ENCODE results near the gene GLYATL1.

GLYATL1 gene, protein sequence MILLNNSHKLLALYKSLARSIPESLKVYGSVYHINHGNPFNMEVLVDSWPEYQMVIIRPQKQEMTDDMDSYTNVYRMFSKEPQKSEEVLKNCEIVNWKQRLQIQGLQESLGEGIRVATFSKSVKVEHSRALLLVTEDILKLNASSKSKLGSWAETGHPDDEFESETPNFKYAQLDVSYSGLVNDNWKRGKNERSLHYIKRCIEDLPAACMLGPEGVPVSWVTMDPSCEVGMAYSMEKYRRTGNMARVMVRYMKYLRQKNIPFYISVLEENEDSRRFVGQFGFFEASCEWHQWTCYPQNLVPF

DNA sequence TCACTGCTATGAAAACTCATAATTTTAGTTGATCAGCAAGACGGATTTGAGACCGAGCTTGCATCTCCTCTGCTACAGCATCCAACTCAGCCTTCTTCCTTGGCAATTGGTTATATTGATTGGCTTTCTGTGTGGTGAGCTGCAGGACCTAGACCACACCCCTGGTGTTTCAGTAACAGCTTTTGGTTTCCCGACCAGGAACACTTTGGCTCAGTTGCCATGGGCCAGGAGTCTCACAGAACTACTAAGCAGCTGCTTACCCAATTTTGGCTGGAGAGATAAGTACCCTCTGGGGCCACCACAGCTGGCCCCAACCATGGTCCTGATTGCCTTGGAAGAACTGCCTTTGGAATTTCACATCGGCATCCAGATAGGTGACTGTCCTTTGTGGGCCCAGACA lies at the start of gene GLYATL1:
Gene GLYATL1, plus strand, starts transcription at position 212 of the 400 bp plus-strand sequence. CDS start 7,600 bp downstream, outside the sequence.
- no peak for DNase-seq

DNA sequence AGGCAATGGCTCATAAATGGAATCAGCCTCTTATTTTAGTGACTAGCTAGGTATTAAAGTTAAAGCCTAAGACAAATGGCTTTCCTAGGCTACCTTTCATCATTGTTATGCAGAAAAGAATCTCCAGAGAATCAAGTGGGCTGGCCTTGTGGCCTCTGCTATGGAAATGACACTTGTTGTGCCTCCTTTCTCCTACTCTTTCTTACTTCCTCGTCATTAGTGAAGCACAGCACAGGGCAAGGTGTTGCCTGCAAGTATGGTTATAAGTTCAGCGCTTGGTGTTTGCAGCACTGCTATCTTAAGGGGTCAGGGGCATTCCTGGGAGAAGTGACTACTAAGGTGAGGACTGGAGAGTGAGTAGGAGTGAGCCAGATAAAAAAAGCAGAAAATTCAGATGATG lies 45.4 kb upstream of the GLYATL1 start:
- no peak for DNase-seq

DNA sequence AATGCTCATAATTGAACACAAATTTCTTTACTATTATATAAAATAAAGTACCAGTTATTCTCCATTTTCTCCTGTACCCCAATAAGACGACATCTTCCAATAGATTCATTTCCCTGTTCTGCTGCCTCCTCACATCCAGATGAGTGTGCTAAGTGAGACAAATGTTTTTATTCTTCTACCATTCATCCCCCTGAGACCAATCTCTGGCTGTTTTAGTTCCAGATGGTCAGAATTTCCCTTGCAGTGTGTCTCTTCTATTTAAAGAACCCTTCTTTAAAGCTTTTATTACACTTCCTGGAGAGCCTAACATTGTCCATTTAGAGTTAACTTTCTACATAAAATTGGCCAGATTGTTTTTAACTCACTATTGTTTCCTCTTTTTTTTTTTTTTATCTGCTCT lies 41.2 kb upstream of the GLYATL1 start:
- no peak for DNase-seq

DNA sequence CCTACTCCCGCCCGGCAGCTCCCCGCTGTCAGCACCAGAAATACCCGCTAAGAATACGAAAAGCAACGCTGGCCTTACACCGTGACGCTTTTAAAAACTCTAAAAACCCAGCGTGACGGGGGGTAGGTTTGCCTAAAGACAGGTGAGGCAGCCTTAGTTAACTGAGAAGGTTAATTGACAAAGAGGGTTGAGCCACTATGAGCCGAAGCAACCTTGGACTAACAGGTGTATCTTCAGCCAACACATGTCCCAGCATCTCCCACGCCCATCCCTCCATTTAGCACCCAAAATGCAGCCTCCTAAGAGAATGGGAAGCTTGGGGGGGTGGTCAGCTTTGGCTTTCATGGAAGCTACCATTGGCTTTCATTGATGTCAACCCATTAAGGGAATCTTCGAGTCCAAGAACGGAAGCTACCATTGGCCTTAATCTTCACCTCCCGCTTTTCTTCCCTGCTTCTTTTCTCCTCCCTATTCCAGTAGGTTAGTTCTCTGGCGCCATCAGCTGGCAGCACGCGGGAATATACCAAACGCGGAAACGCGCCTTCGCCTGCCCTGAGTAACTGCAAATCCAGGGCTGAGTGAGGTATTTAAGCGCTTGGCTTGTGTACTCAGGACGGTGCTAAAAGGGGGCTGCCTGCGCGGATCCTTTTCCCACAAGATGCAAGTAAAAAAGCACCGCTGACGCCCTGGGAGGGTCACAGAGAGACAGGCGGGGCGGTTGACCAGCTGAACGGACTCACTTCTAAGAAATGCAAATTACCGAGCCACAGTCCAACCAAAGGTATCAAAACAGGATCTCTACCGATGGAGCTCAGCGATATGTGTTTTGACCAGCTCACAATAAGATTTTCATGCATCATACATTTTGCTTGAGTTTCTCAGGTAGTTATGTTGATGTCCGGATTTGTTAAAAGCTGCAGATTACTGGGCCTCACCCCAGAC lies 38.5 kb upstream of the GLYATL1 start:
- peak; percentile 84 for DNase-seq

DNA sequence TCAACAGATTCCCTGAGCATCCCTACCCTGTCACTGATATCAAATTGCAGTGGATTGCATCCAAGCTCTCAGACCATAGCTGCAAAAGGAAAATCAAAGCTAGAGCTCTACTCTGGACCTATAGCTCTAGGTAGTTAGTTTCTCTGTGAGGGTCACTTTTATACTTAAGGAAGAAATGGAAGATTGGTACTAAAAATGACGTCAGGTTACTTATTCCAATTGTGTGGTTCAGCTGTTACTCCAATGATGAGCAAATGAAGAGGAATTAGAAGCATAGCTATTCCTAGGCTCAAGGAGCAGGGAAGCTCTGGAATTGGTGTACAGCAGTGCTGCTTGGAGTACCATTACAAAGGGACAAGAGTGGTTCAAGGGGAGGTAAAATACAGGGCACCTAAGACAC lies 36.4 kb upstream of the GLYATL1 start:
- DNase-seq = no peak

DNA sequence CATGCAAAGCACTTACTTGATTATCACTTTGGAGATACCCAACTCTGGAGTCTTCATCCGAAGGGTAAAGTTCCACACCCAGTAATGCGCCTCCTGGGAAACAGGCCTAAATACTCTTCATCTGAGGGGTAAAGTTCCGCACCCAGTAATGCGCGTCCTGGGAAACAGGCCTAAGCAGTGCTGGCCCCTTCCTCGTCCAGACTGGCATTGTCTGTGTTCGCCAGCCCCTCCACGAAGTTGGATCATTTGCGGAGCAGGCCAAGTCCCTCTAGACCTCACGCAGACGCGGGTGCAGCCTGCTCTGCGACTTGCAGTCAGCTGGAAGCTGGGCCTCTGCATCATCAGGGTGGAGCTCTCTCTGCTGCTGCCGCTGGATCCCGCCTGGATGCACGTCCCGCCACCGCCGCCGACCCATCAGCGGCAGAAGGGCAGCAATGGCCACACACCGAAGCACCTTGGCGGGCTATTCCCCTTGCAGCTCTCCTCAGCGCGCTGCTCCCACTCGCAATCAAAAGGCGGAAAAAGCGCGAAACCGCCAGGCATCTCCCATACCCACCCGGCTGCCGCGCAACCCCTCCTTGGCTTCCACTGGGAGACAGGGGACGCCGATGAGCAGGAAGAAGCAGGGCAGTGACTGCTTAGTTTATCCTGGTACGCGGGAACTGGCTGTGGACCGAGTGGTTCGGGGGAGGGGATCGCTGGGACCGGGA lies 34.1 kb upstream of the GLYATL1 start:
- DNase-seq = peak; percentile 74

DNA sequence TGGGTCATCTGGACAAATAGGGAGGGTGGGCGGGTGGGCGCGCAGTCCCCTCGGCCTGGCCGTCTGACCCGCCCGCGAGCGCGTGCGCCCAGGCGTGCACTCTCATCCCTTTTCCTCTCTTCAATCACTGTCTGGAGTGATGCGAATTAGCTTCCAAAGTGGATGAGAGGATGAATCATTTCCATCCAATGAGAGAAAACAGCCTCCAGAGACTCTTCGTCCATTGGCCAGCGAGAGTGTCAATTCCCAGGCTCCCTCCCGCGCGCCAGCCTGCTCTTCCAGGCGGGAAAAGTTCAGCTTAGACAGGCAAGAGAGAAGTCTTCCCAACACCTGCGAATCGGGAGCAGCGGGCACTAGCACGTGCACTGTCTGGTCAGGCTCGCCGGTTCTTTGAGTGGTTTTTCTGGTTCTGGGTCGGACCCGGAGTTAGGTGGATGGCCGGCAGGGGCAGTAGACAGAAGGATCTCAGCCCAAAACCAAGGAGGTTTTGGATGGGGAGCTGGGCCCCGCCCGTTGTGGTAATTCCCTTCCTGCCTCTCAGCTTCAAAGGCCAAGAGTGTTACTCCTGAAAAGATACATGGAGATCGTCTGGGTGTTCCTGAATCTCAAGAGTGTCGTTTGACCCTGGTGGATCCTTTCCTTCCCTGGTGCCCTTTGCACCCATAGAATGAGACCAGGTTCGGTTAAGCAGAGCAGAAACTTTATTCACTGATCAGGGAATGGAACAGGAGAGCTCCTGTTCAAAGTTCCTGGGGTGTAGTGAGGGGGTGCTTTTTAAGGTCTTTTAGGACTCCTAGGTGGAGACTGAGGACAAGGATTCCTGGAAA lies 33.4 kb upstream of the GLYATL1 start:
- DNase-seq = peak; percentile 96

DNA sequence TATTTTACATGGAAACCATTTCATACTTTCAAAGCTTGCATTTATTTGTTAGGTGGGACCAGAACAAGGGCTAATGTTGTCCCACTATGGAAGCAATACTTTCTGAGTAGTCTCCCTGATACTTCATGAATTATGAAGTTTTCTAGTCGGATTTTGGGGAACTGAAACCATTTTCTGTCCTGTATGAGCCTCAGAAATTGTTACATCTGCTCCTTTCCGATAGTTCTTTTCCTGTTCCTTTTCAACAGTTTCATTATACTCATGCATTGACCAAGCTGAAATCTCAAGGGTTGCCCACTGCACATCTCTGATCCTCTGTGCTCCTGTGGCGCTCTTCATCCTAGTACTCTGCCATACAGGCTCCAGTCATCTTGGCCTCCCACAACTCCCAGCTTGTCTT lies 31.5 kb upstream of the GLYATL1 start:
- no peak for DNase-seq

DNA sequence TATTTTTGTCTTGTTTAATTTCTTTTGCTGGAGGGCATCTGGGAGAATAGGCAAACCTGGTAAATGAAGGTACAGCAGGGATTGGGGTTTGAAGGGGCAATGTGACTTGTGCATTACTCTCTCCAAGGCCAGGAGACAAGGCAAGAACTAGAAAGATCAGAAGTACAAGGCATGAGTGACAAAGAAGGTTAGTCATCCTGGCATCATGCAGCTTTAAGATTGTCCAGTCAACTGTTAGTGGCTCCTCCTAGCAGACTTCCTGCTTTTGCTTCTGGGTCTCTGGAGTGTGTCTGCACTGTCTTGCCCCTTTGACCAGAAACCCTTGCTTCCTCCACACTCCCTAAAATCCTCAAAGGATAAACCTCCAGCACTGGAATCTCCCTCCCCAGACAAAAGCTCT lies 27.2 kb upstream of the GLYATL1 start:
- DNase-seq = peak; percentile 30

DNA sequence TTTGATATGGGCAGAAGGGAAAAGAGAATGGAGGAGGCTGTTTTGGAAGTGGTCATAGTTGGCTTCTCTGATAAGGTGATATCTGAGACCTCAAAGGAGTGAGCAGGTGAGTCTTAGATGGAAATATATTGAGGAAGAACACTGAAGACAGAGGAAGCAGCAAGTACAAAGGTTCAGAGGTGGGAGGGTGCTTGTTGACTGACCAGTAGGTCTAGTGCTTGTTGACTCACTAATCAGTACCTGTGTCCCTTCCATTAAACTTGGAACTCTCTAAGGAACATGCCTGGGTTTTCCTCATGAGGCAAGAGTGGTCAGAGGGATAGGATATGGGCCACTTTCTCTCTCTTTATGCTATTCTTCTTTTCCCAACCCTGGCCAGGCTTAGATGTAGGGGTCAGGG lies 25.6 kb upstream of the GLYATL1 start:
- DNase-seq = no peak

DNA sequence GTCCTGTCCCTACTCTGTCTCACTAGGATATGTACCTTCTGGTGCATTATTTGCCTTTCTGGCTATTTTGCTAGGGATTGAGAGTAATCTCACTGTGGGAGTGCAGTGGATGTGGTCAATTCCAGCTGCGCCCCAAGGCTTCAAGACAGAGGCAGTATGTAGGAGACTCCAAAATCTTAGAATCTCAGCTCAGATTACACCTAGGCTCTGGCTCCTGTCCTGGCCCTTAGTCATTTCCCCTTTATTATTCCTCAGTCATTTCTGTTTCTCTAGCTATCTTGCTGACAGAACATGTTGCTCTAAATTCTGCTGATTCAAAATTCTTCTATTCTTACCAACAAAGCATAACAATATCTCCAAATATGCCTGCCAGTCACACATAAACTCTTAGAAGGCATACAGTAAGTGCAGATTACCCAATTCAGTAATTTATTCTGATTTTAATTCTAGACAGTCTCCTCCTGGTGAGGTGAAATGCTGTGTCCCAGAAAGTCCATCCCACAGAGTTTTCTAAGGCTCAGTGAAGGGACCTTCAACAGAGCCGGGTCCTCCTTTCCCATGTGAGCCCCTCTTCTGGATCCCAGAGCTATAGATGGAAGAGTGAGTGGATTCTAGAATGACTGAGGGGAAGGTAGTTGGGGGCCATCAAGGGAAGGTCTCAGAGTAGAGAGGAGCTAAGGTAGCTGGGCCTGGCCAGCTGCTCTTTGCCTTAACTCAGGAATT lies 24.3 kb upstream of the GLYATL1 start:
- peak; percentile 26 for DNase-seq

DNA sequence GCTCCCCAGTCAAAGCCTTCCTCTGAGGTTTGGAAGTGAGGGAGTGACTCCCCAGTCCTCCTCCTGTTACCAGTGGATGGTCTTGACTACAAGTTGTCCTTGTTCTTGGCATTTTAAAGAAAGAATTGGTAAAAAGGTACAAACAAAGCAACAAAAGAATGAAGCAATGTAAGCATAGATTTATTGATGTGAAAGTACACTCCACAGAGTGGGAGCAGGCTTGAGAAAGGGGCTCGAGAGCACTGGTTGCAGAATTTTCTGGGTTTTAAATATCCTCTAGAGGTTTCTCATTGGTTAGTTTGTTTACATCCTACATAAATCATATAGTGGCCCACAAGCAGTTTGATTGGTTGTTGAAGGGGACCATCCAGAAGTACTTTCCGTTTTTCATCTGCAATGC lies 22.7 kb upstream of the GLYATL1 start:
- no peak for DNase-seq

DNA sequence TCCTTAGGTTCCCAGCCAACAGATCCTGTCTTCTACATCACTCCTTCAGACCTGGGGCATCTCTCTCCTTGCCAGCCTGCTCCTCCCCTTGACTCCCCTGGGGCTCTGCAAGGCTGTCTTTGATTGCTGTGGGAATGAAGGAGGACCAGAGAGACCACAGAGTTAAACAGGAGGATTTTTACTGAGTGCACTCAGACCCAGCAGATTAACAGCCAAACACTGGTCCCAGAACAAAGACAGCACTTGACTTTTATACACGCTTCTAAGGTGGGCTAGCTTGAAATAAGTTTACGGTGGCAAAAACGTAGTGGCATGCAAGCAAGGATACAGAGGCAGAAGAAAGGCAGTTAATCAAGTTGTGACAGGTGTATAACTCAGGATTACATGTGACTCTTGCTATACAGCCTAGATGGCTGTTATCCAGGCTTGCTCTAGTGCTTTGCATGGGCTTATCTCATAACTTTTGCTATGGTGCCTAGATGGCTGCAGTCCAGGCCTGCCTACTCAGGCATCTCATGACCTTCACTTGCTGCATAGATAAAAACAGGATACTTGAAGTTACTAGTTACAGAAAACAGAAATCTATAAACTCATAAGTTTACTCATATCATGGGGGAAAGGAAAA lies 22.0 kb upstream of the GLYATL1 start:
- DNase-seq = no peak

DNA sequence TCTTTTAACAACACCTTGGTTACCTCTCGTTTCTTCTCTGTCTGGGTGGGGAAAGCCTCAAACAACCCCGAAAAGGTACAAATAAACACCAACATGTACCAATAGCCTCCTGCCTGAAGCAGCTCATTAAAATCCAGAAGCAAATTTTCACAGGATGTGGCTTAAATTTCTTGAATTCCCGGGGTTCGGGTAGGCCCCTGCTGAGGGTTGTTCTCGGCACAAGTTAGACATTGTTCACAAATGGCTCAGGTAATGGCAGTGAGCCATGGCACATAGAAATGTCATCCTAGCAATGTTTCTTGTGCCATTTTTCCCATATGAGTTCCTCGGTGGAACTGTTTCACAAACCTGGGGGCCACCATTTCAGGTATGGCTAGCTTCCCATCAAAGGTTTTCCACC lies 19.7 kb upstream of the GLYATL1 start:
- DNase-seq = peak; percentile 70

DNA sequence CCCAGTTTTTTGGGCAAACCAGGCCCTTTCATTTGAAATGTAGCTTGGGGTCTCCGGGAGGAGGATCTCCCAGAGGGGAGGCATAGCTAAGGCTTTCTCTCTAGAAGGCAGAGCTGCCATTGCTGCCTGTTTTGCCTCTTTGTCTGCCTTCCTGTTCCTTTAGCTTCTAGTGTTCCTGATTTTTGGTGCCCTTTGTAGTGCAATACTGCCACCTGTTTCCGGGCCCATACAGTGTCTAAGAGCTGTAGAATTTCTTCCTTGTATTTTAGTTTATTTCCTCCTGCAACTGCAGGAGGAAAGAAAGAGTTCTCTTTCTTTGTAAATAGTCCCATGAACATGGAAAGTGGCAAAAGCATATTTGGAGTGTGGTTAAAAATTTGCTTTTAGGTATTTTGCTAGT lies 19.3 kb upstream of the GLYATL1 start:
- DNase-seq = no peak

DNA sequence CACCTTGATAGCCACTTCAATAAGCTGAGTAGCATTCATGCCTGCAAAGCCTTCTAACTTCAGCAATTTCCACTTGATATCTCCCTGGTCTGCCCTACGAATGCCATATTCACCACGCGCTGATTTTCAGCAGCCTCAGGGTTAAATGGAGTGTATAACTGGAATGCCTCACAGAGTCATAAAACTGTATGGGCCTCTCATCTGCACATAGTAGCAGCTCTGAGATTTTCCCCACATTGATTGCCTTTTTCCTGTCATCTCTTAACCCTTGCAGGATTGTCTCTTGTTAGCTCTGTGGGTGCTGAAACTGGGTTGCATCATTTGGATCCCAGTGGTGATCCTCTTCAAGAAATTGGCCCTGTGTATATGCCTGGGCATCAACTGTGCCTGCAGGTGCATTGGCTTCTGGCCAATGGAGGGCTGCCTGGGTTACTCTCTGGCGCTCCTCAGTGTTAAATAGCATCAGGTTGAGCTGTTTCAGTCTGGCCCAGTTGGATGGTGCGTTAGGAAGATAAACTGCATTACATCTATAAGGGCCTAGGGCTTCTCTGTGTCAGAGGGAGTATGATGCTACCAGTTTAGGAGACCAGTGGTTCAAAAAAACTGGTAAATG lies 17.4 kb upstream of the GLYATL1 start:
- no peak for DNase-seq

DNA sequence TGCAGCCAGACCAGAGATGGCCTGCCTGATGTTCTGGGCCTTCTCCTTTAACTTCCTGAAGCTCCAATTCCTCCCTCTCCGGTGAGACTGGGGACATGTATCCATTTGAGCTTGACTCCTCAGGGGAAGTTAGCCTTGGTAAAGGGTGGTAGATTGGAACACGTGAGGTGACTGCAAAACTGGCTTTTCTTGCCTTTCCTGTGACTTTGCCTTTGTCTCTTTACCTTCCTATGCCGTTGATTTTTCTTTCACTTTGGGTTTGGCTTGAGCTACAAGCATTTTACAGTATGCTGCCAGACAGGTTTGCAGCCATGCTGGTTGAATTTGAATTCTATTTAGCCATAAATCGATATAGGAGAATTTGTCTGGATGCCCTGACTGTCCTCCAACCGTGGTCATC lies 16.8 kb upstream of the GLYATL1 start:
- no peak for DNase-seq

DNA sequence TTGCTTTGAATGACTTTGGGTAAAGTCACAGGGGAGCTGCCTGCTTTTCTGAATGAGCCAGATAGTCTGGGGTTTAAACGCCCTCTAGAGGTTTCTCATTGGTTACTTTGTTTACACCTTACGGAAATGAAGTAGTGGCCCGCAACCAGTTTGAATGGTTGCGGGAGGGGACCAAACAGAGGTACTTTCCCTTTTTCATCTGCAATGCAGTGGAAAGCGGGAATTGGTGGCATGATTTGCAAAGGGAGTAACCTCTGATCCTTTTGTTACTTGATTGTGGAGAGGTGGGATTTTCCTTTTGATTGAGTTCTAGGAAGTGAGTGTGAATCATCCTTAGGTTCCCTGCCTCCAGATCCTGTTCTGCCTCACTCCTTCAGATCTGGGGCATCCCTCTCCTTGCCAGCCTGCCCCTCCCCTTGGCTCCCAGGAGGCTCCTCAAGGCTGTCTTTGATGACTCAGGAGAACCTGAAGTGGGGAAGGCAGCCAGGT lies 15.9 kb upstream of the GLYATL1 start:
- DNase-seq = peak; percentile 37

DNA sequence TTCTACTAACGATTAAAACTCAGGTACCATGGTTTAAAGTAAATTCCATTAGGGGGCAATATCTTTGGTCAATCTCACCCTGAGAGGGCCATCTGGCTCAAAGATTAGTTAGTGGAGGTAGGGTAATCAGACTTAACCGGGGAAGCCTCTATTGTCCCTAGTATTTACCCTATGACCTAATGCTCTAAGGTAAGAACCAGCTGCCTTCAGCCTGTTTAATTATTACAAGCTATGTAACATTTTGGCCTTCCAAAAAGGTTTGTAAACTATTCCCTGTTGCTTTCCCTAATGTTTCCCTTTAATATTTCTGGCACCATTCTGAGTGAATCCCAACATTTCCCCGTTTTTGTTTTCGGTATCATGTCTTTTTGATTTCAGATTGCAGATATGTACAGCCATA lies 15.1 kb upstream of the GLYATL1 start:
- no peak for DNase-seq

DNA sequence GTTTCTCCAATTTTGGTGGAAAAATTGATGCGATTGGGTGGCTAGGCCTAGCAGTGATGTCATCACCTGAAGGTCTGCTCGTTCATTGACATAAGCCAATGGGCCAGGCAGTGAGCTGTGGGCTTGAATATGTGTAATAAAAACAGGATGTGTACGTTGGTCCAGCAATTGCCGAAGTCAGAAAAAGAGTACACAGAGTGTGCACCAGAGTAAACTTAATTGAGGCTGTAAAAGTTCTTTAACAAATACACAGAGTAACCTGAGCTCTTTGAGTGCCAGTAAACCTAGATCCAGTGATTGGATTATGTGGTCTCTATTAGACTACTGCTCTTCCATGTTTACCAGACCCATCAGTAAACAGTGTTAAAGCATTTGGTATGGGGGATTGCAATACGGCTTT lies 13.0 kb upstream of the GLYATL1 start:
- peak; percentile 7 for DNase-seq

DNA sequence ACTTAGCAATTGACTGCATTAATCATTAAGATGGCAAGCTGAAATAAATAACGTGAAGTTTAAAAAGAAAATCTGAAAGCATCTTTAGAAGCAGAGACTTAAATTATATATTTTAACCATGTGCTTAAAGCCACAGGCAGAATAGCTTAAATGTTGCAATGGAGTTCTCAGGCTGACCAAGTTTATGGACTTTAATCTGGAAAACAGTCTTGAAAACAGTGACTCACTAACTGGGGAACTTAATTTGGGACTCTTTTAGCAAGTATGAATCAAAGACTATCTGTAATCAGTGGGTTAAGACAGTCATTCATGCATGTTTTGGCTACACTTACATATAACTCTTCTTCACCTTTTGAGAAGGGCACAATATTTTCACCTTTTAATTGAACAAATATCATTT lies 12.6 kb upstream of the GLYATL1 start:
- peak; percentile 59 for DNase-seq

Measured in fibroblast of skin of right biceps (primary cell).